Erythroblast (primary cell): Measurements from ENCODE around the gene OR2AG2.

Source experiments
- DNase-seq, 2 experiments: peaks; one replicate each; lab custom pipeline; 2025; lab: John Stamatoyannopoulos, UW
- GATA1 ChIP-seq: IDR thresholded peaks from 2 replicates; pipeline ENCODE4 v1.6.1; 2011; ENCODE audit warnings: low read depth, mild to moderate bottlenecking, control low read depth, low read length, moderate library complexity
- POLR2A ChIP-seq: IDR thresholded peaks from 2 replicates; pipeline ENCODE4 v1.6.1; 2011; ENCODE audit warnings: mild to moderate bottlenecking, low read length

The OR2AG2 gene

GRCh38 chr11:6733326-6734275 lies 38.2 kb downstream of the OR2AG2 start:
- DNase-seq: no peak
- no peak for TF ChIP-seq POLR2A
- TF ChIP-seq GATA1: no peak

DNA sequence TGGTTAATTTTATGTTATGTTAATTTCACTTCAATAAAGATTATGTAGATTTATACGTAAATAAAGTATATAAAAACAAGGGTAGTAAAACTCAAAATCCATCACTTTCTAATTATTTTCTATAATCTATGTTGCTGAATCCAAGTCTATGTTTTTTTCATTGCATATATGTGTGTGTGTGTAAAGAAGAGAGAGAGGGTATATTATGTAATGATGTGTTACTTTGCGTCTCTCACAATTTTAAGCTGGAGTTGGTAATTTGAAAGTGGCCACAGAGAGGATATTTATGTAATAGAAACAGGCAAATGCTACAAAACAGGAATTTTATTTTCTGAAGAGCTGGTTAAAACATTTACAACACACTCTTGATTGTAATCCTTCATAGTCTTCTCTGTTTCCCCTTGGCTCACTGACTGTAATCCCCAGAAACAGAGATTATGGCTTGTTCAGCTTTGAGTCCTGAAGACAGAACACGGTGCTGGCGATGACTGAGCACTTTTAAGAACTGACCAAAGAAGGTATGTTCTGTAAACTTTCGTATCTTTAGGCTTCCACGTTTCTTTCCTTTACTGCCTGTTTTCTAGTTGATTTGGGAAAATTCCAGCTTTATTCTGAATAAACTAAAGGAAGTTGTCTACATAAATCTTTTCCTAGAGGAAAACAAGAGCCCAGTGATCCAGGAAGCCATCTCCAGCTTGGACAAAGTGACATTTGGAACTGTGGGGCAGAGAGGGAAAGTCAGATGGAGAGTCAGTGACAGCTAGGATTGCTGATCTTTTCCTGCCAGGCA lies 43.6 kb downstream of the OR2AG2 start:
- DNase-seq: peak; percentile 6
- TF ChIP-seq GATA1 (no peak), POLR2A (no peak)

DNA sequence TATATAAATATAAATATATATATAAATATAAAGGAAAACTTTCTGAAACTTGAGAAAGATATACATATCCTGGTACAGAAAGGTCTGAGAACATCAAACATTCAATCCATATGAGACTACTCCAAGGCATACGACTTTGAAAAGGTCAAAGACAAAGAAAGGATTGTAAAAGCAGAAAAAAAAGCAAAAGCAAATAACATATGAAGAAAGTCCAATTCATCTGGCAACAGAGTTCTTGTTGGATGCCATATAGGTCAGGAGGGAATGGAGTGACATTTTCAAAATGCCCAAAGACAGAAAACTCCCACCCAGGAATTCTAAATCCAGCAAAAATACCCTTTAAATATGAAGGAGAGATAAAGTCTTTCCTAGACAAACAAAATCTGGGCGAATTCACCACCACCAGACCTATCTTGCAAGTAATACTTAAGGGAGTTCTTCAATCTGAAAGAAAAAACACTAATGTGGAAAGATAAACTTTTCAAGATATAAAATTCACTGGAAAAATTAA lies 46.3 kb downstream of the OR2AG2 start:
- no peak for DNase-seq
- no peak for TF ChIP-seq POLR2A
- no peak for TF ChIP-seq GATA1

GRCh38 chr11:6724013-6724412 lies 47.8 kb downstream of the OR2AG2 start:
- no peak for DNase-seq
- no peak for TF ChIP-seq POLR2A
- no peak for TF ChIP-seq GATA1

- TF ChIP-seq GATA1 (no peak), POLR2A (no peak)
Measured at GRCh38 chr11:6721343-6721742, 50.4 kb downstream of the OR2AG2 start.

DNA sequence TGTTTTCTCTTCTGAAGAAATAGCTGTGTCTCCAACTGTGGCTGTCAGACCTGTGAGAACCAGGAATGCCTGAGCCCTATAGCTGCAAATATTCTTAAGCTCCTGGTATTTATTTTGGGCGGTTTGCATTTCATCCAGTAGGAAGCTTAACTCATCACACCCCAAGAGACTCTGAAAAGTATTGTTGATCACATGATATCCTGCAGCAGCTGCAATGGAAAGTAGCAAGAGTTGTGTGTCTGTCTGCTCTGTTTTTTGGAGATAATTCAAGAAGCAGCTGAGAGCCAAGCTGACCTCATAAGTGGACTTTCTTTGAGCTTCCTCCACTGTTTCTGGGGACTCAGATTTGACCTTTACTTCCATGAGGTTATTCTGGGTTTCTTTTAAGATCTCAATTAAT lies 52.2 kb downstream of the OR2AG2 start:
- TF ChIP-seq GATA1 (no peak), POLR2A (no peak)
- no peak for DNase-seq

More at GRCh38 chr11:6721343-6721742, 50.4 kb downstream of the OR2AG2 start:
- no peak for DNase-seq

GRCh38 chr11:6717426-6717825 lies 54.4 kb downstream of the OR2AG2 start:
- TF ChIP-seq GATA1: no peak
- TF ChIP-seq POLR2A: no peak
- no peak for DNase-seq
